Neural cell (in vitro differentiated cells): ENCODE measurements around the gene TLL2.

Experiments used
- EP300 ChIP-seq: fragments of 450-650 bp; conservative IDR thresholded peaks from 2 replicates; pipeline ENCODE4 v1.6.1; 2014; ENCODE audit warnings: antibody characterized with exemption, mild to moderate bottlenecking, moderate library complexity; ENCODE audit not compliant: poor library complexity, severe bottlenecking
- EZH2 ChIP-seq: fragments of 200-600, 300-800 bp; shearing (Covaris generic), sonication (generic); IDR thresholded peaks from 2 replicates; pipeline ENCODE4 v1.6.1; 2014; ENCODE audit warnings: antibody characterized with exemption, low read length, borderline replicate concordance, mild to moderate bottlenecking; ENCODE audit not compliant: insufficient read depth, poor library complexity, severe bottlenecking
- RAD21 ChIP-seq: fragments of 450-650 bp; conservative IDR thresholded peaks from 2 replicates; pipeline ENCODE4 v1.6.1; 2014; ENCODE audit warnings: antibody characterized with exemption, mild to moderate bottlenecking, moderate library complexity
- TAF1 ChIP-seq: IDR thresholded peaks from 2 replicates; pipeline ENCODE4 v1.6.1; 2012; ENCODE audit warnings: low read depth
- TF ChIP-seq, protein P1 (sequence below): fragments of 450-650 bp; IDR thresholded peaks from 2 replicates; pipeline ENCODE4 v1.5.1; 2014; ENCODE audit warnings: antibody characterized with exemption, mild to moderate bottlenecking, moderate library complexity; ENCODE audit not compliant: poor library complexity, severe bottlenecking
- TF ChIP-seq, protein P2 (sequence below): IDR thresholded peaks from 2 replicates; pipeline ENCODE4 v1.6.1; 2012; ENCODE audit warnings: borderline replicate concordance

- TF ChIP-seq TAF1 (no peak), RAD21 (no peak), EZH2 (no peak), EP300 (no peak)
- TF ChIP-seq, protein P1, sequence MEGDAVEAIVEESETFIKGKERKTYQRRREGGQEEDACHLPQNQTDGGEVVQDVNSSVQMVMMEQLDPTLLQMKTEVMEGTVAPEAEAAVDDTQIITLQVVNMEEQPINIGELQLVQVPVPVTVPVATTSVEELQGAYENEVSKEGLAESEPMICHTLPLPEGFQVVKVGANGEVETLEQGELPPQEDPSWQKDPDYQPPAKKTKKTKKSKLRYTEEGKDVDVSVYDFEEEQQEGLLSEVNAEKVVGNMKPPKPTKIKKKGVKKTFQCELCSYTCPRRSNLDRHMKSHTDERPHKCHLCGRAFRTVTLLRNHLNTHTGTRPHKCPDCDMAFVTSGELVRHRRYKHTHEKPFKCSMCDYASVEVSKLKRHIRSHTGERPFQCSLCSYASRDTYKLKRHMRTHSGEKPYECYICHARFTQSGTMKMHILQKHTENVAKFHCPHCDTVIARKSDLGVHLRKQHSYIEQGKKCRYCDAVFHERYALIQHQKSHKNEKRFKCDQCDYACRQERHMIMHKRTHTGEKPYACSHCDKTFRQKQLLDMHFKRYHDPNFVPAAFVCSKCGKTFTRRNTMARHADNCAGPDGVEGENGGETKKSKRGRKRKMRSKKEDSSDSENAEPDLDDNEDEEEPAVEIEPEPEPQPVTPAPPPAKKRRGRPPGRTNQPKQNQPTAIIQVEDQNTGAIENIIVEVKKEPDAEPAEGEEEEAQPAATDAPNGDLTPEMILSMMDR = no peak
- TF ChIP-seq, protein P2, sequence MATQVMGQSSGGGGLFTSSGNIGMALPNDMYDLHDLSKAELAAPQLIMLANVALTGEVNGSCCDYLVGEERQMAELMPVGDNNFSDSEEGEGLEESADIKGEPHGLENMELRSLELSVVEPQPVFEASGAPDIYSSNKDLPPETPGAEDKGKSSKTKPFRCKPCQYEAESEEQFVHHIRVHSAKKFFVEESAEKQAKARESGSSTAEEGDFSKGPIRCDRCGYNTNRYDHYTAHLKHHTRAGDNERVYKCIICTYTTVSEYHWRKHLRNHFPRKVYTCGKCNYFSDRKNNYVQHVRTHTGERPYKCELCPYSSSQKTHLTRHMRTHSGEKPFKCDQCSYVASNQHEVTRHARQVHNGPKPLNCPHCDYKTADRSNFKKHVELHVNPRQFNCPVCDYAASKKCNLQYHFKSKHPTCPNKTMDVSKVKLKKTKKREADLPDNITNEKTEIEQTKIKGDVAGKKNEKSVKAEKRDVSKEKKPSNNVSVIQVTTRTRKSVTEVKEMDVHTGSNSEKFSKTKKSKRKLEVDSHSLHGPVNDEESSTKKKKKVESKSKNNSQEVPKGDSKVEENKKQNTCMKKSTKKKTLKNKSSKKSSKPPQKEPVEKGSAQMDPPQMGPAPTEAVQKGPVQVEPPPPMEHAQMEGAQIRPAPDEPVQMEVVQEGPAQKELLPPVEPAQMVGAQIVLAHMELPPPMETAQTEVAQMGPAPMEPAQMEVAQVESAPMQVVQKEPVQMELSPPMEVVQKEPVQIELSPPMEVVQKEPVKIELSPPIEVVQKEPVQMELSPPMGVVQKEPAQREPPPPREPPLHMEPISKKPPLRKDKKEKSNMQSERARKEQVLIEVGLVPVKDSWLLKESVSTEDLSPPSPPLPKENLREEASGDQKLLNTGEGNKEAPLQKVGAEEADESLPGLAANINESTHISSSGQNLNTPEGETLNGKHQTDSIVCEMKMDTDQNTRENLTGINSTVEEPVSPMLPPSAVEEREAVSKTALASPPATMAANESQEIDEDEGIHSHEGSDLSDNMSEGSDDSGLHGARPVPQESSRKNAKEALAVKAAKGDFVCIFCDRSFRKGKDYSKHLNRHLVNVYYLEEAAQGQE = no peak
Measured at GRCh38 chr10:96400465-96400864, 113.3 kb downstream of the TLL2 start.
